Measurements from ENCODE around the gene CNN1. TPM values are rescaled to one million over a fixed set of nuclear protein-coding genes. Genes with fewer than 3 reads are reported as not detected.

The CNN1 gene
- total RNA-seq, 4 donors from 2014 or later: 2,283 to 3,774 (median 3,072) TPM

DNA sequence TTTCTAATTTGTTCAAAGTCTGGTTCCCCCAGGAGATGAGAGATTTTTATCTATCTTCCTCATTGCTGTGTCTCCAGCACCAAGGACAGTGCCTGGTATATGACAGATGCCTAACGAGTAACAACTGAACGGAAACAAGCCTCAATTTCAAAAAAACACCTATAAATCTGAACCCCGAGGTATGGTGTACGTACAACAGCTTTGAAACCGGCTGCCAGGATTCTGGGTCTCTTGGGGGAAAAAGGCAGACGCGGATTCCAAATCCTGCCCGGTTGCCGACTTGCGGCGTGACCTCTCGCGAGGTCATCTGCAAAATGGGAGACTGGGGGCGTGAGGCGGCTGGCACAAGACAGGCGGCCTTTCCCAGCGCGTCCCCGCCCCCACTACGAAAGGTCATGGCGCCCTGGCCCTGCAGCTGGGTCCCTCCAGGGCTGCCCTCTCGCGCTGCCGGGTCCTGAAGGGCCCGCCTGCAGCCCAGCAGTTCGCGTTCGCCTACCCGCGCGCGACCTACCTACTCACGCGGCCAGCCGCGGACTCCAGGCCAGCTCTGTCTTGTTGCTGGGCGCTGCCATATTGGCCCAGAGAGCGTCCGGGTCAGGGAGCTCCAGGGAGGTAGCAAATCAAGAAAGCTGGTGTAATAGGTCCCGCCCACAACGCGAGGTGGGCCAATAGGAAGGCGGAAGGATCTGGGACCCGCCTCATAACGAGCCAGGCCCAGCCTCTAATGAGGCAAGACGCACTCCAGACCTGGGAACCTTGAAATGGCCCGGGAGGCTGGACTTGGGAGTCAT is 9.9 kb upstream of the CNN1 start, which contains the start of gene ECSIT:
Gene ECSIT, minus strand, starts transcription at position 584 of the 791 bp plus-strand sequence. CDS start 9,964 bp downstream, outside the sequence.
- Histone ChIP-seq H3K36me3 (peaks cover 0 to 26% of the 10 kb centered on the region in 2 donors), H3K4me3 (peak within 1 kb of the TSS; percentile 95 to 96), H3K9me3 (no peaks in the 10 kb centered on the region), H3K4me1 (peaks cover 0 to 37% (median 20%) of the 10 kb centered on the region in 3 donors), H3K27ac (peak within 1 kb of the TSS; percentile 80 to 92 (median 91)), H3K27me3 (no peaks in the 10 kb centered on the region)
- TF ChIP-seq EP300 (IDR thresholded peaks at IDR 0.05): no peak
- TF ChIP-seq POLR2AphosphoS5 (IDR thresholded peaks at IDR 0.05): peak; percentile 44
- TF ChIP-seq POLR2A (IDR thresholded peaks at IDR 0.05): peak in 1 of 2 donors; percentile 5
- ATAC-seq: peak; percentile 100
- WGBS, 2 donors (ENCODE audit: low coverage in 1 of 2): 0% methylated on average over 14 of the region's 47 CpGs; no CpG with 5 or more reads in 1 of the 2 donors

DNA sequence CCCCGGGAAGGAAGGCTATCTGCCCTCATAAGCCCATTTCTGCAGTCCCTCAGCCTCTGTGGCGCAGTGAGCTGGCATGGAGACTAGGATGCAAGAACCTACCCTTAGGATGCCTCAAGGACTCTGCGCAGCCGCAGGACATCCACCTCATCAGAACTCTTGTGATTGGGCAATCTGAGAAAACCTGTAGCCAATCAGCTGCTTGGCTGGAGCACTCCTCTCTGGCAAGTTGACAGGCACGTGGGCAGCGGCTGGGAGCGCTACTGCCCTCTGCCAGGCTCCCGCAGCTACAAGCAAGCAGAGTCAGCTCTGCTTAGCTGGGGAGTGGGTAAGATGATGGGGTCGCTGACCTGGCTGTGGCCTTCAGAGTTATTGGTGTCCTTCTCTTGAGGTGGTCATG is 8.2 kb upstream of the CNN1 start:
- H3K4me1 ChIP-seq: peaks cover 0 to 46% (median 23%) of the 10 kb centered on the region in 3 donors

DNA sequence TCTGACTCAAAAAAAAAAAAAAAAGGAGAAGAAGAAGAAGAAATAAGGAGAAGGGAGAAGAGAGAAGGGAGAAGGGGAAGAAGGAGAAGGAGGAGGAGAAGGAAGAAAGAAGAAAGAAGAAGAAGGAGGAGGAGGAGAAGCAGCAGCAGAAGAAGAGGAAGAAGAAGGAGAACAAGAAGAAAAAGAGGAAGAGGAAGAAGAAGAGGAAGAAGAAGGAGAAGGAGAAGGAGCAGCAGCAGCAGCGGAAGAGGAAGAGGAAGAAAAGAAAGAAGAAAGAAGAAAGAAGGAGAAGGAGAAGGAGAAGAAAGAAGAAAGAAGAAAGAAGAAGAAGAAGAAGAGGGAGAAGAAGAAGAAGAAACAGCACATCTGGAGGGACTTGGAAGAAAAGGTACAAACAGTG is 4.1 kb upstream of the CNN1 start:
- peaks cover 0 to 57% (median 8%) of the 10 kb centered on the region in 3 donors for H3K4me1 ChIP-seq
- H3K4me3 ChIP-seq: no peak overlapping the region
- H3K27me3 ChIP-seq: peaks cover 3% of the 10 kb centered on the region
- H3K36me3 ChIP-seq: no peaks in the 10 kb centered on the region
- 92% methylated on average over 1 of the region's 1 CpG; no CpG with 5 or more reads in 1 of the 2 donors for WGBS, 2 donors (ENCODE audit: low coverage in 1 of 2)
- ATAC-seq: no peak
- H3K9me3 ChIP-seq: no peaks in the 10 kb centered on the region
- H3K27ac ChIP-seq: peak overlapping the region in 3 of 4 donors; percentile 95 to 98 (median 97)
- TF ChIP-seq, protein P1, sequence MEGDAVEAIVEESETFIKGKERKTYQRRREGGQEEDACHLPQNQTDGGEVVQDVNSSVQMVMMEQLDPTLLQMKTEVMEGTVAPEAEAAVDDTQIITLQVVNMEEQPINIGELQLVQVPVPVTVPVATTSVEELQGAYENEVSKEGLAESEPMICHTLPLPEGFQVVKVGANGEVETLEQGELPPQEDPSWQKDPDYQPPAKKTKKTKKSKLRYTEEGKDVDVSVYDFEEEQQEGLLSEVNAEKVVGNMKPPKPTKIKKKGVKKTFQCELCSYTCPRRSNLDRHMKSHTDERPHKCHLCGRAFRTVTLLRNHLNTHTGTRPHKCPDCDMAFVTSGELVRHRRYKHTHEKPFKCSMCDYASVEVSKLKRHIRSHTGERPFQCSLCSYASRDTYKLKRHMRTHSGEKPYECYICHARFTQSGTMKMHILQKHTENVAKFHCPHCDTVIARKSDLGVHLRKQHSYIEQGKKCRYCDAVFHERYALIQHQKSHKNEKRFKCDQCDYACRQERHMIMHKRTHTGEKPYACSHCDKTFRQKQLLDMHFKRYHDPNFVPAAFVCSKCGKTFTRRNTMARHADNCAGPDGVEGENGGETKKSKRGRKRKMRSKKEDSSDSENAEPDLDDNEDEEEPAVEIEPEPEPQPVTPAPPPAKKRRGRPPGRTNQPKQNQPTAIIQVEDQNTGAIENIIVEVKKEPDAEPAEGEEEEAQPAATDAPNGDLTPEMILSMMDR (IDR thresholded peaks at IDR 0.05): no peak
- TF ChIP-seq POLR2A (IDR thresholded peaks at IDR 0.05) (no peak), EP300 (IDR thresholded peaks at IDR 0.05) (no peak), POLR2AphosphoS5 (IDR thresholded peaks at IDR 0.05) (no peak)

More for the DNA sequence above, 8.2 kb upstream of the CNN1 start:
- Histone ChIP-seq H3K4me3 (no peak overlapping the region), H3K36me3 (peaks cover 0 to 9% of the 10 kb centered on the region in 2 donors), H3K27ac (peak overlapping the region; percentile 77 to 92 (median 91)), H3K9me3 (no peaks in the 10 kb centered on the region), H3K27me3 (no peaks in the 10 kb centered on the region)
- ATAC-seq: peak; percentile 25
- WGBS, 2 donors (ENCODE audit: low coverage in 1 of 2): 33 to 39% methylated on average over 3 to 6 of the region's 9 CpGs
- no peak for TF ChIP-seq POLR2A (IDR thresholded peaks at IDR 0.05)
- TF ChIP-seq, protein P1 (IDR thresholded peaks at IDR 0.05): peak in 3 of 4 experiments; percentile 12 to 54 (median 19)
- TF ChIP-seq POLR2AphosphoS5 (IDR thresholded peaks at IDR 0.05): peak; percentile 21
- TF ChIP-seq EP300 (IDR thresholded peaks at IDR 0.05): no peak

DNA sequence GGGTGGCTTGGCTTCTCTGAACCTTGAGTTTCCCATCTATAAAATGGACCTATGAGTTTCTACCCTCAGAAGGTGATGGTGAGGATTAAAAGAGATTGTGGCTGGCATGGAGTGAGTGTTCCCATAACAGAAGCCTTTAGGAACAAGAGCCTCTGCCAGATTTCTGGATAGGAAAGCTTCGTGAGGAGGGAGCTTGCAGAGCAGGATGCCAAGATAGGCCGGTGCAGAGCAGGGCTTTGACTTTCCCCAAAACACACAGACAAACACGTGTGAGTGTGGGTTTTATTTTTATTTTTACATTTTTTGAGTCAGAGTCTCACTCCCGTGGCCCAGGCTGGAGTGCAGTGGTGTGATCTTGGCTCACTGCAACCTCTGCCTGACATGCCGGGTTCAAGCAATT is 3.7 kb upstream of the CNN1 start:
- ATAC-seq: no peak

More for the DNA sequence above, 3.7 kb upstream of the CNN1 start:
- Histone ChIP-seq H3K27me3 (peaks cover 7% of the 10 kb centered on the region), H3K27ac (peak overlapping the region; percentile 95 to 98 (median 98)), H3K4me3 (no peak overlapping the region), H3K36me3 (no peaks in the 10 kb centered on the region), H3K9me3 (no peaks in the 10 kb centered on the region), H3K4me1 (peaks cover 0 to 57% (median 8%) of the 10 kb centered on the region in 3 donors)
- WGBS, 2 donors (ENCODE audit: low coverage in 1 of 2): 0 to 24% methylated on average over 2 to 5 of the region's 5 CpGs
- no peak for TF ChIP-seq EP300 (IDR thresholded peaks at IDR 0.05)
- TF ChIP-seq, protein P1 (IDR thresholded peaks at IDR 0.05): no peak
- TF ChIP-seq POLR2AphosphoS5 (IDR thresholded peaks at IDR 0.05): no peak
- TF ChIP-seq POLR2A (IDR thresholded peaks at IDR 0.05): no peak
